Spleen (tissue), 11 donors: Measurements from ENCODE around the gene TTLL11. TPM values are rescaled to one million over a fixed set of nuclear protein-coding genes. Genes with fewer than 3 reads are reported as not detected.

Experiments used
- DNase-seq: peaks from one replicate; pipeline ENCODE4 v3.0.0-alpha.2; 2020
- H3K27ac ChIP-seq, 8 donors: fragments of 200-600 bp; sonication (generic) in 7 of 8; 1 replicate in 4 of 8; 2 replicates in 4 of 8; pipeline versions ENCODE4 v1.5.0 to v1.8.0; 2016 to 2021; ENCODE audit warnings: inconsistent platforms in 4 of 8, mild to moderate bottlenecking in 4 of 8, moderate library complexity in 1 of 8
- H3K27me3 ChIP-seq, 7 donors: fragments of 200-600 bp; sonication (generic) in 6 of 7; replicated peaks in 1 of 7; 1 replicate in 4 of 7; 2 replicates in 3 of 7; pipeline versions ENCODE4 v1.5.0 to v1.8.0; 2016 to 2021; ENCODE audit warnings: inconsistent platforms in 3 of 7, mild to moderate bottlenecking in 1 of 7
- H3K36me3 ChIP-seq, 6 donors: fragments of 200-600 bp; sonication (generic) in 5 of 6; 1 replicate in 4 of 6; 2 replicates in 2 of 6; pipeline versions ENCODE4 v1.5.0 to v1.8.0; 2016 to 2021; ENCODE audit warnings: inconsistent platforms in 2 of 6
- H3K4me1 ChIP-seq, 6 donors: fragments of 200-600 bp; sonication (generic) in 5 of 6; 1 replicate in 3 of 6; 2 replicates in 3 of 6; pipeline versions ENCODE4 v1.5.0 to v1.8.0; 2016 to 2021; ENCODE audit warnings: inconsistent platforms in 3 of 6
- H3K4me3 ChIP-seq, 8 donors: fragments of 200-600 bp; sonication (generic) in 7 of 8; 1 replicate in 4 of 8; 2 replicates in 4 of 8; pipeline versions ENCODE4 v1.5.0 to v1.8.0; 2016 to 2021; ENCODE audit warnings: inconsistent platforms in 4 of 8, mild to moderate bottlenecking in 4 of 8, moderate library complexity in 2 of 8
- H3K9me3 ChIP-seq, 8 donors: fragments of 200-600 bp; sonication (generic) in 7 of 8; 1 replicate in 4 of 8; 2 replicates in 4 of 8; pipeline versions ENCODE4 v1.5.0 to v1.8.0; 2016 to 2021; ENCODE audit warnings: inconsistent platforms in 4 of 8
- CTCF ChIP-seq, 11 experiments: fragments of 200-600 bp in 7 of 11; fragments of 450-650 bp in 4 of 11; sonication (generic) in 4 of 11; IDR thresholded peaks in 8 of 11; conservative IDR thresholded peaks in 3 of 11; 1 replicate in 7 of 11; 2 replicates in 4 of 11; pipeline versions ENCODE4 v1.4.0 to v1.8.0; 2016 to 2021; ENCODE audit warnings: antibody characterized with exemption in 11 of 11, inconsistent platforms in 4 of 11, mild to moderate bottlenecking in 1 of 11
- POLR2A ChIP-seq, 3 donors: fragments of 450-650 bp; IDR thresholded peaks; one replicate each; pipeline ENCODE4 v1.5.1; 2017; ENCODE audit warnings: antibody characterized with exemption in 3 of 3, mild to moderate bottlenecking in 1 of 3
- POLR2AphosphoS5 ChIP-seq, 3 donors: sonication (generic); formaldehyde crosslinking; IDR thresholded peaks; one replicate each; pipeline ENCODE4 v1.5.1; 2017; ENCODE audit warnings: antibody characterized with exemption in 3 of 3
- WGBS, 5 donors: extraction: QIAGEN DNeasy Blood & Tissue Kit in 3 of 5; methylation state at CpG; one replicate each; pipeline versions ENCODE4 v1.1.5 to v1.1.7; 2013 to 2018; 5-methylcytosine and 5-hydroxymethylcytosine counted together
- intact Hi-C: fragments of 100-400 bp; cut with DNase I; formaldehyde crosslinking; loops from one replicate; pipeline ENCODE4 v1.15.0; 2023; ENCODE audit warnings: low total_unique reads
- polyA plus RNA-seq, 3 donors: library from polyadenylated mRNA; stranded (reverse); fragments of 200-250 nt; gene quantifications; one replicate each; pipeline ENCODE4 v1.2.1, GENCODE V29; 2013
- total RNA-seq, 7 donors: library from RNA; depleted of rRNA in 3 of 7; stranded (reverse); fragments of >200 nt in 3 of 7; fragmentation: NEBNext Ultra II Directional in 4 of 7; extraction: Animal tissue kit (Norgen Biotek cat#: 25700) in 4 of 7; gene quantifications; one replicate each; pipeline versions ENCODE4 v1.1.0 to v1.2.1, GENCODE V29; 2016 to 2021
- donor health status: healthy with polysubstance abuse.
- donor health status: DM: no; HTN: no; CAD: no; lungs with moderate emphysema.
- donor health status: DM: no; HTN: no; CAD: no.
- donor health status: Bipolar disorder and iron deficiency.
- donor health status: healthy.
- donor health status: DM: no; HTN: no; CAD: no.
- donor health status: DM: yes; HTN: yes; CAD: no.

The TTLL11 gene
- total and polyA plus RNA-seq, 10 donors = 1.6 to 12.8 (median 7.3) TPM

DNA sequence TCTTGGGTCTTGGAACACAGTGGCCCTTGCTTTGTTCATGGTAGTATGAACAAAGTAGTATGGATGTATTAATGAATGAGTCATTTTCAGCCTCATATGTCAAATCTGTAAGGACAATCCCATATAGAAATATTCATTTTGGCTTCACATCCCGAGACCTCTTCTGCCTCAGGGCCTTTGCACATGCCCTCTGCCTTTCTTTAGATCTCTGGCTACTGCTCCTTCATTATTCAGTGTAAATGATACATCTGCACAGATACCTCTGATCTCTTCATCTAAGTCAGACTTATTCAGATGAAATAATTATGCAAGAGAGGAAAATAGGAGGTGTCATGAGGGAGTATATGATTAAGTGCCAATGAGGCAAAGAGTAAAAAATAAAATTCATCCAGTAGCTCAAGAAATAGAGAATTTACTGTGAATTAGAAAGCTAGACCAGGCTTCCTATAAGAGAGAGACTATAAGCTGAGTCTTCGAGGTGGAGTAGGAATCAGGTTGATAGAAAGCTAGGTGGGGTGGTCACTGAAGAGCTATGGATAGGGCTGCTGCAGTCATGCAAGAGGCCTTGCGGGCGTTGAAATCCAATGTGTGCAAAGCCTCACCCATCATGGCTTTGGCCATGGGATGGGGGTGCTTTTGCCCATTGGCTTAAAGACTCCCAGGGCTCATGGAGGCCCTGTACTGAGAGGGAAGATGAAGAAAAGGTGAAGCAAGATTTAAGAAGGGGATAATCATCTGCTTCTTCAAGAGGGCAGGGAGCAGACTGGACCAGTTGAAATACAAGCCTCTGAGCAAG is 3.7 kb upstream of the TTLL11 start:
- no peaks in the 10 kb centered on the region for H3K9me3 ChIP-seq
- H3K4me3 ChIP-seq = no peak overlapping the region
- intact Hi-C loops = loop anchor here (10.0 kb wide), 1 partner anchor 728 kb away; the partner anchor contains the start of gene PDCL
- no peak for DNase-seq
- peaks cover 0 to 19% (median 0%) of the 10 kb centered on the region in 7 donors for H3K27me3 ChIP-seq
- 74 to 92% (median 83%) methylated on average over 4 of the region's 4 CpGs for WGBS, 5 donors
- H3K36me3 ChIP-seq = no peaks in the 10 kb centered on the region
- peaks cover 10 to 56% (median 28%) of the 10 kb centered on the region in 6 donors for H3K4me1 ChIP-seq
- H3K27ac ChIP-seq = no peak overlapping the region
- TF ChIP-seq POLR2A (IDR thresholded peaks at IDR 0.05) (no peak), CTCF (IDR thresholded peaks at IDR 0.05 in 8 of 11, conservative IDR thresholded peaks at IDR 0.05 in 3 of 11) (no peak), POLR2AphosphoS5 (IDR thresholded peaks at IDR 0.05) (no peak)

DNA sequence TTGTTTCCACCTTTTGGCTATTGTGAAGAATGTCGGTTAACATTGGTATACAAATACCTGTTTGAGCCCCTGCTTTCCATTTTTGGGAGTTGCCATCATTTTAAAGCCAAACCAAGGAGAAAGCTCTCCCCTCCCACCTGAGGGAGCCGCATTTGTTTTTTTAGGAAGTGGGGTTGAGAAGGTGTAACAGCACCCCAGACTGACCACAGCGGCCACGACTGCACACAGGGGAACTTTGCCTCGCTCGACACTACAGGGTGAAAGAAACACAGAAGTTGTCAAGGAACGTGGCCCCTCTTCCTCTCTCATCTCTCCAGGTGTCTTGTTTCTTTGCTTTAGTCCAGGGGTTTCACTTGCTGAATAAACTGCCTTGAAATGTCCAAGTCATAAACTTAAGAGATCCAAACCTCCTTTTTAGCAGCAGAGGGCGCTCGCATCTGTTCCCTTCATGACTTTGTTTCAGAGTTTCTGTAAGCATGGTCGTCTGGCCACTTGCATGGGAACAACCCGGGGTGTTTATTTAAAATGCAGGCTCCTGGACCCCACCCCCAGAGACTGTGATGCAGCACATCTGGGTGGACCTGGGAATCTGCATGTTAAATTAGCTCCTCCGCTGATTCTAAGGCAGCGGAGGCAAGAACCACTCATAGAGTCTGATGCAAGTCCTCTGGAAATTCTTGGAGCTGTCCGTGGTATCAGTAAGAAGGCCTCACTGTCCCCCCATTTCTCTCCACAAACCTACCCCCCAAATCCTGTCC is 2.1 kb upstream of the TTLL11 start:
- Histone ChIP-seq H3K36me3 (no peaks in the 10 kb centered on the region), H3K9me3 (no peaks in the 10 kb centered on the region), H3K4me3 (peak overlapping the region in 1 of 8 donors; percentile 18), H3K4me1 (peaks cover 15 to 72% (median 42%) of the 10 kb centered on the region in 6 donors), H3K27me3 (peaks cover 0 to 19% (median 0%) of the 10 kb centered on the region in 7 donors), H3K27ac (no peak overlapping the region)
- TF ChIP-seq CTCF (IDR thresholded peaks at IDR 0.05 in 8 of 11, conservative IDR thresholded peaks at IDR 0.05 in 3 of 11) (peak in 9 of 11 experiments; percentile 19 to 73 (median 58)), POLR2A (IDR thresholded peaks at IDR 0.05) (no peak)
- WGBS, 5 donors = 19 to 27% (median 22%) methylated on average over 14 of the region's 14 CpGs
- intact Hi-C loops = loop anchor here (10.0 kb wide), 1 partner anchor 730 kb away; the partner anchor contains the start of gene PDCL
- DNase-seq = no peak

DNA sequence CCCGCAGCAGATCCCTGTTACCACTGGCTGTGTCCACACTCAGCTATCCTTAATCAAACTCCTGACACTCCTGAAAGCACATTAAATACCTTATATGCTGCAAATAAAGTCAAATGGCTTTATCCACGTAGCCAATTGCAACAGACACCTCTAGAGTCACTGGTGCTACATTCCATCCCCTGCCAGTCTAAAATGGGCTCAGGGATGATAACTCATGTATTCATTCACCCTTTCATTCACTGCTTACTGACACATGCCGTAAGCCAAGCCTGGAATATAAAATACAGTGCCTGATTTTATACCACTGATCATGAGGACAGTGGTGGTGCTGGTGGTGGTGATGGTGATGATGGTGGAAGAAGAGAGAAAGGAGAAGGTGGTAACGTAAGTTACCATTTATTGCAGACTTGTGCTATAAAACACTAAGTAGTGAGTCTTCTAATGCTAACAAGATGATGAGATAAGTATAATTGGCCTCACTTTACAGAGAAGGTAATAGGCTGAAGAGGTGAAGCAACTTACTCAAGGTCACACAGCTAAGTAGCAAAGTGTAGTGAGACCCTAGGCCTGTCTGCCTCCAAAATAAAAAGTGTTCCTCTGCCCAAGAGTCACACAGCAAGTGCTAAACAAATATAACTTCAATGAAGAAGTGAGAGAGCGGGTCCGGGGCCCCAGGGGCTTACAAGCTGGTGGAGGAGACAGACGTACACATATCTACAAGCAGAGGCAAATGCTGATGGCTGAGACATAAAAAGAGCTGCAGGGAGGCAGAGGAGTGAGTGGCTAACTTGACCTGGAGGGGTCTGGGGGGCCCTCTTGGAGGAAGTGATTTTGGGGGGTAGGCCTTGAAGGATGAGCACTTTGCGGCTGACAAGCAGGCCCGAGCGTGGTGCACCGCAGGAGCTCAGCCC is 1.2 kb downstream of the TTLL11 start:
- no peaks in the 10 kb centered on the region for H3K9me3 ChIP-seq
- intact Hi-C loops = loop anchor here (10.0 kb wide), 1 partner anchor 733 kb away; the partner anchor contains the start of gene PDCL
- peak overlapping the region; percentile 64 to 100 (median 92) for H3K4me3 ChIP-seq
- DNase-seq = no peak
- peaks cover 0 to 4% (median 0%) of the 10 kb centered on the region in 6 donors for H3K36me3 ChIP-seq
- peaks cover 15 to 66% (median 41%) of the 10 kb centered on the region in 6 donors for H3K4me1 ChIP-seq
- peak overlapping the region in 6 of 8 donors; percentile 49 to 85 (median 81) for H3K27ac ChIP-seq
- no peak for TF ChIP-seq CTCF (IDR thresholded peaks at IDR 0.05 in 8 of 11, conservative IDR thresholded peaks at IDR 0.05 in 3 of 11)
- TF ChIP-seq POLR2A (IDR thresholded peaks at IDR 0.05) = no peak
- TF ChIP-seq POLR2AphosphoS5 (IDR thresholded peaks at IDR 0.05) = no peak
- peaks cover 0 to 10% (median 0%) of the 10 kb centered on the region in 7 donors for H3K27me3 ChIP-seq
- 48 to 79% (median 56%) methylated on average over 8 to 11 of the region's 11 CpGs for WGBS, 5 donors
